GM23338 (cell line): ENCODE results near the gene NUP205.

Source experiments
- CREB1 ChIP-seq: fragments of 250-450 bp; sonication (Bioruptor Pico); IDR thresholded peaks from 2 replicates; pipeline ENCODE4 v1.5.0; 2020; ENCODE audit warnings: low read depth, mild to moderate bottlenecking, moderate library complexity
- CTCF ChIP-seq, 2 experiments: fragments of 200-600 bp in 1 of 2; sonication (generic) in 1 of 2; conservative IDR thresholded peaks; 2 replicates each; pipeline versions ENCODE4 v1.5.1 to v1.6.1; 2016 to 2017; ENCODE audit warnings: antibody characterized with exemption in 2 of 2, low read depth in 2 of 2, mild to moderate bottlenecking in 2 of 2, moderate library complexity in 1 of 2
- EZH2 ChIP-seq: fragments of 200-600 bp; sonication (generic); IDR thresholded peaks from one replicate; pipeline ENCODE4 v1.8.0; 2017; ENCODE audit warnings: antibody characterized with exemption, mild to moderate bottlenecking, low read depth; ENCODE audit not compliant: unreplicated experiment
- EZH2phosphoT487 ChIP-seq: fragments of 200-600 bp; sonication (generic); IDR thresholded peaks from one replicate; pipeline ENCODE4 v1.8.1; 2018; ENCODE audit warnings: antibody characterized with exemption; ENCODE audit not compliant: unreplicated experiment
- POLR2AphosphoS5 ChIP-seq: IDR thresholded peaks from 2 replicates; pipeline ENCODE4 v1.6.1; 2016; ENCODE audit warnings: antibody characterized with exemption, low read depth
- REST ChIP-seq: IDR thresholded peaks from one replicate; pipeline ENCODE4 v1.6.1; 2018; ENCODE audit warnings: antibody characterized with exemption; ENCODE audit not compliant: unreplicated experiment
- STAT1 ChIP-seq: IDR thresholded peaks from one replicate; pipeline ENCODE4 v1.6.1; 2016; ENCODE audit warnings: antibody characterized with exemption; ENCODE audit not compliant: unreplicated experiment

GRCh38 chr7:135550196-135550595, 7.5 kb upstream of the NUP205 start:
- TF ChIP-seq CTCF (conservative IDR thresholded peaks at IDR 0.05; ENCODE audit: low read depth in 2 of 2) = no peak
- TF ChIP-seq POLR2AphosphoS5 = no peak
- TF ChIP-seq EZH2 = no peak
- TF ChIP-seq REST = no peak
- TF ChIP-seq CREB1 (CRISPR knock-in tag) = no peak
- TF ChIP-seq STAT1 = no peak
- no peak for TF ChIP-seq EZH2phosphoT487
